T-helper 1 cell treated with Interleukin-12 subunit alpha and Interleukin-12 subunit beta and Interleukin-4 antibody, amounts not matched to agents 30 μg/mL and 1 μg/mL, for 36 hours (primary cell): ENCODE results near the gene TCF7L2.

ENCODE experiments used
- H3K27ac Mint-ChIP-seq: one replicate; pipeline ENCODE4 v1.8.0; 2021; ENCODE audit warnings: mild to moderate bottlenecking, mixed read lengths
- H3K27me3 Mint-ChIP-seq: one replicate; pipeline ENCODE4 v1.8.0; 2021; ENCODE audit warnings: low read depth, mixed read lengths
- H3K36me3 Mint-ChIP-seq: one replicate; pipeline ENCODE4 v1.8.0; 2021; ENCODE audit warnings: low read depth, mixed read lengths
- H3K4me1 Mint-ChIP-seq: one replicate; pipeline ENCODE4 v1.8.0; 2021; ENCODE audit warnings: low read depth, mixed read lengths
- H3K4me3 Mint-ChIP-seq: one replicate; pipeline ENCODE4 v1.8.0; 2021; ENCODE audit warnings: mild to moderate bottlenecking, moderate library complexity, mixed read lengths
- H3K9me3 Mint-ChIP-seq: one replicate; pipeline ENCODE4 v1.8.0; 2021; ENCODE audit warnings: mixed read lengths

Gene TCF7L2

DNA sequence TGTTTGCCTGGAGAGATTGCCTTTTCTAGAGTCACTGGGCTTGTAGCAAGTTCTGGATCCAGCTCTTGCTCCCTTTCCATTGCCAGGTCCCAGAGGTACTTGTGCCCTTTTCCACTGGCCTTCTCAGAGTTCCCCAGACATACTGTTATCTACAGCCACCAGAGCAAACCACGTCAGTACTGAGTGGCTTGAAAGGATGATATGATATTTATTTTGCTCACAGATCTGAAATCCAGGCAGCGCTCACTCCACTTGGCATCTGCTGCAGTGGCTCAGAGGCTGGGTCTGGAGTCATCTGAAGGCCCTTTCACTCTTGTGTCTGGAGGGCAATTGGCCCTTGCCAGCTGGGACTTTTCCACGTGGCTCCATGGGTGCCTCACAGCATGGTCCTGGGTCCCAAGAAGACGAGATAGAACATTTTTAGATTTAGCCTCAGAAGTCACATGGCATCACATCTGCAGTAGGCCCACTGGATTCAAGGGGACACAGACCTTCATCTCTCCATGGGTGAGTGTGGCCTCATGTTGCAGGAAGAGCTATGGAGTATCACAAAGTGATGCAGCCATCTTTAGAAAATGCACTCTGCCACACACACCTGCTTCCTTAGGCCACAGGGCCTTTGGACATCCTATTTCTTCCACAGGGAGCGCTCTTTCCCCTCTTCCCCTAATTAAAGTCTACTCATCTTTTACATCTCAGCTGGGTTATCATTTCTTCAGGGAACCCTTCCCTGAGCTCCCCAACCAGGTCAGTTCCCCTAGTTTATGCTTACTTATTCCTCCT, 22.9 kb upstream of the TCF7L2 start:
- H3K9me3 Mint-ChIP-seq: no peaks in the 10 kb centered on the region

DNA sequence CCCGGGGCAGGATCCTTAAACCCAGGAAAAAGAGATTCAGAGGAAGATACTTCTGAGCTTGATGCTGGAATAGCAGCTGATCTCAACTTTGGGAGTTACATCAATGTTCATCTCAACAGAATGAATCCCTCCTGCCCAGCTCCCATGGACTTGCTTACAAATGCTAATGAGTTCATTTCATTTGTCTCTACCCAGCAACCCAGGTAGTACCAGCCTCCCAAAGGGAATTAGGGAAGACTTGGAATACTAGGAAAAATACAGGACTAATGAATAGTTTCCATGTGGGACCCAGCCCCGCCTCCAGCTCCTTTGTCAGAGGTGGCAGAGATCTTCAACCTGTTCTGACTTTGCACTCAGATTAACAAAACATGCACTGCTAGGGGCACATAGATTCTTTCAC, 22.1 kb upstream of the TCF7L2 start:
- Mint-ChIP-seq H3K9me3 (no peaks in the 10 kb centered on the region), H3K4me3 (no peak overlapping the region), H3K36me3 (no peaks in the 10 kb centered on the region), H3K27ac (no peak overlapping the region), H3K27me3 (no peaks in the 10 kb centered on the region), H3K4me1 (no peaks in the 10 kb centered on the region)

More for the DNA sequence above, 22.9 kb upstream of the TCF7L2 start:
- Mint-ChIP-seq H3K27ac (no peak overlapping the region), H3K4me1 (no peaks in the 10 kb centered on the region), H3K36me3 (no peaks in the 10 kb centered on the region), H3K4me3 (no peak overlapping the region), H3K27me3 (no peaks in the 10 kb centered on the region)

DNA sequence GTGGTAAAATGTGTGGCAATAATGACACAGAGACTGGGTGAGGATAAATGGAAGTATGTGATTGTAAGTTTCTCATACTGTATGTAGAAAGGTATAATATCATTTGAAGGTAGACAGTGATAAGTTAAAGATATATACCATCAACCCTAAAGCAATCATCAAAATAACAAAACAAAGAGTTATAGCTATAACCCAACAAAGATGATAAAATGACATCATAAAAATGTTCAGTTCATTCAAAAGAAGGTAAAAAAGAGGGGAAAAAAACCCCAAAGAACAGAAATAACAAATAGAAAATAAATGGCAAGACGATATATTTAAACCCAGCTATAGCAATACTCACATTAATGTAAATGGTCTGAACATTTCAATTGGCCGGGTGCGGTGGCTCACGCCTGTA, 17.4 kb upstream of the TCF7L2 start:
- Mint-ChIP-seq H3K27ac (no peak overlapping the region), H3K4me3 (no peak overlapping the region), H3K9me3 (no peaks in the 10 kb centered on the region), H3K4me1 (no peaks in the 10 kb centered on the region), H3K36me3 (no peaks in the 10 kb centered on the region), H3K27me3 (no peaks in the 10 kb centered on the region)

- Mint-ChIP-seq H3K27me3 (no peaks in the 10 kb centered on the region), H3K36me3 (no peaks in the 10 kb centered on the region), H3K27ac (no peak overlapping the region), H3K4me1 (no peaks in the 10 kb centered on the region), H3K4me3 (no peak overlapping the region), H3K9me3 (no peaks in the 10 kb centered on the region)
These were observed 15.9 kb upstream of the TCF7L2 start for GRCh38 chr10:112934193-112934592.

DNA sequence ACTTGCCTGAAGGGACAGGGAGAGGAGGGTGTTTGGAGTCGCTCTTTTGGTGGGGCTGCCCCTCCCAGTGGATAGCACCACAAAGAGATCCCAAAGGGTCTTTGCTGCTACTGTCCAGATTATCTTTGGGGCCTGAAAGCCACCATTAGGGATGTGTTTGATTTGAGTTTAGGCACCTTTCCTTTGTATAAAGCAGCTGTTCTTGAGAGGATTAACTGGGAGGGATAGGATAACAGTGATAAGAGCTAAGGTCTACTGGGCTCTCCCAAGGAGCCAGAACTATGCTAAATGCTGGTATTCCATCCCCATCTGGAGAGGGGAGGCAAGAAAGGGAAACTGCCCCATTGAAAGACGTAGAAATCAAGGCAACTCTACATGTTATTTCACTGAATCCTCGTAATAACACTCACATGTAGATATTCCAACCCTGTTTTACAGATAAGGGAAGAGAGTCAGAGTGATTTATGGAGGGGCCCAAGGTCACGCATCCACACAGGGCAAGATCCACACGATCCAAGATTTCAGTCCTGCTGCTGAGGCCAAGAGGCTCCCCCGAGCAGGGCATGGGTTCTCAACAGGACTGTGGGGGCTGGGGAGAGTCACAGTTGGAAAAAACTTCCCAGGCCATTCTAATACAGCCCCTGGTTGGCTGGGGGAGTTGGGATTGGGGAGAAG, 11.1 kb upstream of the TCF7L2 start:
- peaks cover 4% of the 10 kb centered on the region for H3K27me3 Mint-ChIP-seq
- no peak overlapping the region for H3K27ac Mint-ChIP-seq
- no peaks in the 10 kb centered on the region for H3K4me1 Mint-ChIP-seq
- no peaks in the 10 kb centered on the region for H3K9me3 Mint-ChIP-seq
- H3K36me3 Mint-ChIP-seq: no peaks in the 10 kb centered on the region
- no peak overlapping the region for H3K4me3 Mint-ChIP-seq

- H3K4me1 Mint-ChIP-seq: peaks cover 9% of the 10 kb centered on the region
- H3K4me3 Mint-ChIP-seq: no peak overlapping the region
- H3K36me3 Mint-ChIP-seq: no peaks in the 10 kb centered on the region
- H3K27ac Mint-ChIP-seq: no peak overlapping the region
- H3K9me3 Mint-ChIP-seq: no peaks in the 10 kb centered on the region
- H3K27me3 Mint-ChIP-seq: peaks cover 45% of the 10 kb centered on the region
These were observed 4.2 kb upstream of the TCF7L2 start for GRCh38 chr10:112945811-112946210.

DNA sequence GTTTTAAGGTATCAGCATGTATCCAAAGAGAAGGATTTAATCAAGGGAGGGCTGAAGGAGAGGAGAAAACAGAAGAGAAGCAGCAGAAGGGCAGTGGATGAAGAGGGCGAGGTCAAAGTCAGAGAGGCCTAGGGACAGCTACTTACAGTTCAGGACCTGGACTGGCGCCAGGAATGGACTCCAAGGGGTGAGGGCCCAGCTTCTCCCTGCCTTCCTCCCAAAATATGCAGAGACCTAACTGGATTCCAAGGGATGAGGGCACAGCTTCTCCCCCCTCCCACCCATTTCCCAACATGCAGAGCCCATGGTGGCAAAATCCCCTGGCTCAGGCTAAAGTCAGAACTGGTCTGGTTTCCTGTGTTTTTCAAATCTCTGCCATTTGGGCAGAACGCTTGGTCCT, 3.4 kb upstream of the TCF7L2 start:
- Mint-ChIP-seq H3K4me3 (no peak overlapping the region), H3K27me3 (peaks cover 50% of the 10 kb centered on the region), H3K4me1 (peaks cover 9% of the 10 kb centered on the region), H3K27ac (no peak overlapping the region), H3K36me3 (no peaks in the 10 kb centered on the region), H3K9me3 (no peaks in the 10 kb centered on the region)

GRCh38 chr10:112948196-112948595, 1.9 kb upstream of the TCF7L2 start:
- H3K27me3 Mint-ChIP-seq: peaks cover 61% of the 10 kb centered on the region
- peaks cover 1% of the 10 kb centered on the region for H3K36me3 Mint-ChIP-seq

GRCh38 chr10:112949143-112949823, 764 bp upstream of the TCF7L2 start:
- no peaks in the 10 kb centered on the region for H3K9me3 Mint-ChIP-seq
- H3K27ac Mint-ChIP-seq: no peak overlapping the region
- H3K27me3 Mint-ChIP-seq: peaks cover 72% of the 10 kb centered on the region
- peaks cover 1% of the 10 kb centered on the region for H3K36me3 Mint-ChIP-seq
- peaks cover 13% of the 10 kb centered on the region for H3K4me1 Mint-ChIP-seq
- H3K4me3 Mint-ChIP-seq: no peak overlapping the region

More at GRCh38 chr10:112948196-112948595, 1.9 kb upstream of the TCF7L2 start:
- no peak overlapping the region for H3K4me3 Mint-ChIP-seq
- peaks cover 13% of the 10 kb centered on the region for H3K4me1 Mint-ChIP-seq
- H3K27ac Mint-ChIP-seq: no peak overlapping the region
- H3K9me3 Mint-ChIP-seq: no peaks in the 10 kb centered on the region

DNA sequence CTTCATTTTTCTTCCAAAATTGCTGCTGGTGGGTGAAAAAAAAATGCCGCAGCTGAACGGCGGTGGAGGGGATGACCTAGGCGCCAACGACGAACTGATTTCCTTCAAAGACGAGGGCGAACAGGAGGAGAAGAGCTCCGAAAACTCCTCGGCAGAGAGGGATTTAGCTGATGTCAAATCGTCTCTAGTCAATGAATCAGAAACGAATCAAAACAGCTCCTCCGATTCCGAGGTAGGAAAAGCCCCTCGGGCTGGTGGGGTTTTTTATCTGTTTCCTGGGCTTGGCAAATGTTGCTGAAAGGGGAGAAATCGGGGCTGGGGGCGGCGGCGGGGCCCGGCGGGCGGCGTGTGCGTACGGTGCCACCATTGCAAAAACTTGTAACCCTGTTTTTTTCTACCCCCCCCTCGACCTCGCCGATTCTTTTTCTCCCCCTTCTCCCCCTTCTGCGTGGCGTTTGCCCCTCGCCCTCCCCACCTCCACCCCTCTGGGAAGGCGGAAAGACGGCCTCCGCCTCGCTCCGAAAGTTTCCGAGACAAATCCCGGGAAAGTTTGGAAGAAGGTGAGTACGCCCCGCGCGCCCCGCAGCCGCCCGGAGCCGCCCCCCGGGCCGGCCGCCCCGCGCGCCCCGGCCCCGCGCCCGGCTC, 789 bp downstream of the TCF7L2 start:
- peaks cover 83% of the 10 kb centered on the region for H3K27me3 Mint-ChIP-seq
- no peaks in the 10 kb centered on the region for H3K9me3 Mint-ChIP-seq
- H3K36me3 Mint-ChIP-seq: peaks cover 1% of the 10 kb centered on the region
- H3K4me3 Mint-ChIP-seq: peak overlapping the region; percentile 83
- no peak overlapping the region for H3K27ac Mint-ChIP-seq
- H3K4me1 Mint-ChIP-seq: peaks cover 13% of the 10 kb centered on the region

GRCh38 chr10:112951359-112952281, 1.6 kb downstream of the TCF7L2 start:
- peak overlapping the region; percentile 71 for H3K27ac Mint-ChIP-seq
- H3K27me3 Mint-ChIP-seq: peaks cover 82% of the 10 kb centered on the region
- peaks cover 1% of the 10 kb centered on the region for H3K36me3 Mint-ChIP-seq
- peaks cover 13% of the 10 kb centered on the region for H3K4me1 Mint-ChIP-seq
- H3K9me3 Mint-ChIP-seq: no peaks in the 10 kb centered on the region
- H3K4me3 Mint-ChIP-seq: peak overlapping the region; percentile 95

DNA sequence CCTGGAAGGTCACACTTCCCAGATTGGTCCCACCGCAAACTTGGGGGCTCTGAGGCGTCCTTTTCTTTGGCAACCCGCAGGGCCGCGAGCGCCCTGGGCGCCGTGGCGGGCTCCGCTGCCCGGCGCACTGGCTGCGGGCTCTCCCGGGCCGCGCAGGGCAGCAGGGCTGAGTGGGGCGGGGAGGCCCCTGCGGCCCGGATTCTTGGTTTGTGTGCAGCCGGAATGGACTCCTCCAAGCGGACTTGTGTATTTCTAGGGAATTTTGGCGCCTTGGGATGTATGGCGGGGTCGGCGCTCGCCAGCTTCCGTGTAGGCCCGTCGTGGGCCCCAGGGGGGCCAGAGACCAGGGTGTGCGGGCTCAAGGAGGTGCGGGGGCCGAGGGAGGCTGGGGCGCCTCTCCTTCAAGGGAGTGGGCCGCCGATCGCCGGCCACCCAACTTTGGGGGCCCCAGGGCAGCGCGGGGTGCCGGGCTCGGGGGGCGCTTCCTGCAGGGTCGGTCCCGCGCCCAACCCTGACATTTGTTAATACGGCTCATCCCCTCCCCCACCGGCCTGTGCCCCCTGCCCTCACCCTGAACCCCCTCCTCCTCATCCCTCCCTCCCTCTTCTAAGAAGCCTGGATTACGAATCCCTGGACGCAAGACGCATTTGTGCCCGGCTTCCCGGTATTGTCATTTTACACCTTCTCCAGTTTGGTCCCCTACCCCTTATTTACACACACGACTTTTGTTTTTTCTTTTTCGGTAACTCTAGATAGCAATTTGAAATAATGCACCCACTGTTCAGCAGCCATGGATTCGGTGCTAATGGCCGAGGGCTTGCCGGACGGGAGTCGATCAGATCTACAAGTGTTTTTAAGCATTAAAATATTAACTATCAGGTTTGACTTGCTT, 2.5 kb downstream of the TCF7L2 start:
- Mint-ChIP-seq H3K4me1 (peaks cover 13% of the 10 kb centered on the region), H3K9me3 (no peaks in the 10 kb centered on the region), H3K27me3 (peaks cover 84% of the 10 kb centered on the region)

More for the DNA sequence above, 2.5 kb downstream of the TCF7L2 start:
- Mint-ChIP-seq H3K4me3 (peak overlapping the region; percentile 95), H3K27ac (no peak overlapping the region), H3K36me3 (peaks cover 1% of the 10 kb centered on the region)
